ENCODE data around the gene OR8B12.

The OR8B12 gene

GRCh38 chr11:124510279-124510678 lies 33.2 kb downstream of the OR8B12 start:
- no peak overlapping the region for H3K4me3 ChIP-seq (ENCODE audit: low read depth, low read length)
- TF ChIP-seq, protein P1, sequence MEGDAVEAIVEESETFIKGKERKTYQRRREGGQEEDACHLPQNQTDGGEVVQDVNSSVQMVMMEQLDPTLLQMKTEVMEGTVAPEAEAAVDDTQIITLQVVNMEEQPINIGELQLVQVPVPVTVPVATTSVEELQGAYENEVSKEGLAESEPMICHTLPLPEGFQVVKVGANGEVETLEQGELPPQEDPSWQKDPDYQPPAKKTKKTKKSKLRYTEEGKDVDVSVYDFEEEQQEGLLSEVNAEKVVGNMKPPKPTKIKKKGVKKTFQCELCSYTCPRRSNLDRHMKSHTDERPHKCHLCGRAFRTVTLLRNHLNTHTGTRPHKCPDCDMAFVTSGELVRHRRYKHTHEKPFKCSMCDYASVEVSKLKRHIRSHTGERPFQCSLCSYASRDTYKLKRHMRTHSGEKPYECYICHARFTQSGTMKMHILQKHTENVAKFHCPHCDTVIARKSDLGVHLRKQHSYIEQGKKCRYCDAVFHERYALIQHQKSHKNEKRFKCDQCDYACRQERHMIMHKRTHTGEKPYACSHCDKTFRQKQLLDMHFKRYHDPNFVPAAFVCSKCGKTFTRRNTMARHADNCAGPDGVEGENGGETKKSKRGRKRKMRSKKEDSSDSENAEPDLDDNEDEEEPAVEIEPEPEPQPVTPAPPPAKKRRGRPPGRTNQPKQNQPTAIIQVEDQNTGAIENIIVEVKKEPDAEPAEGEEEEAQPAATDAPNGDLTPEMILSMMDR (IDR thresholded peaks at IDR 0.05; ENCODE audit: low read depth, low read length) = no peak

DNA sequence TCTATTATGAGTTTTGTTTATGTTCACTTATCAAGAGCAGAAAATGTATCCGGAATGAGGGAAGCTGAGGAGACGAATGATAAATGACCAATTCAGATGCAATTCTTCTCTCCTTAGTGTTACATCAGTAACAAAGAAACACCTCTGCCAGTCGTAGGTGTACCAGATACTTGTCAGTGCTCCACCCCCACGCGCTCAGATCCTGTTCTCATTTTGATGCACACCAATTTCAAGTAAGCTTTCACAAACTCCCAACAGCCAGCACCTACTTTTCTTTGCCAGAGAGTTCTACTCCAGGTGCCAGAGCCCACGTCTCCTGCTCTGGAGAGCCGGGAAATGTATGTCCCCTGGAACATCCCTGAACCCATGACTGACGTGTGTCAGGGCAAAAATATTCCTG lies 43.7 kb downstream of the OR8B12 start:
- H3K4me3 ChIP-seq (ENCODE audit: low read depth, low read length) = no peak overlapping the region
- TF ChIP-seq, protein P1 (IDR thresholded peaks at IDR 0.05; ENCODE audit: low read depth, low read length) = no peak

DNA sequence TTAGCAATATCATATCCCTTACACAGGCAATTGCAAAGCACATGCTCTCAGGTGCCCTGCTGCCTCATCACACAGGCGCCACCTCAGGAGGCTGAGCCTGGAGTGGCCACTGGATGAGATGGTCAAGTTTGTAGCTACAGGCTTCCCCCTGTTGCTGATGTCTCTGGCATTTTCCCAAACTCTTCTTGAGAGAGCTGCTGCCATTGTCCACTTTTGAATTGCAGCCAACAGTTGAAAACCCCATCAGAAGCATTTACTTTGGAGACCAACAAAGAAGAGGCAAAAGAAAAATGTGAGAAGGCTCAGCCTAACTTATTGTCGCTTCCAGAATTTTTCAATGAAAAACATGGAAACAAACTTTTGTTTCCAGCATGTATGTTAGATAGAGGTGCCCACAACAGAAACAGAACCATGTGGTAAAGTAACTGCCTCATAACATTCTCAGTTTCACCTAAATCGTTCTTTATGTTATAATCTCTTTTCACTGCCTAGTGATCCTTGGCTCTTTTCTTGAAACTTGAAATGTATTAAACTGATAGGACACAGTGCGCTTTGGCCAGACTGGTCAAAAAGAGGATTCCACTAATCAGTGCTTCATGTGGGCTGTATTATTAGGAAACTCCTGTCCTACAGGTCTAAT lies 50.3 kb downstream of the OR8B12 start:
- H3K4me3 ChIP-seq (ENCODE audit: low read depth, low read length) = no peak overlapping the region
- TF ChIP-seq, protein P1 (IDR thresholded peaks at IDR 0.05; ENCODE audit: low read depth, low read length) = no peak
